Stimulated activated CD8-positive, alpha-beta memory T cell treated with anti-CD3 and anti-CD28 coated beads, Interleukin-2, amount 100 ng/mL, for 1 hour (primary cell): ENCODE data around the gene ZBTB44.
"Not testable (repeated sequence)": the region's sequence is repeated elsewhere in the genome, so short reads cannot be mapped to it uniquely, and the experiment has no call there.

ENCODE experiments used
- DNase-seq, 2 donors: peaks; one replicate each; pipeline ENCODE4 v3.0.0-alpha.2; 2020; ENCODE audit warnings: low read depth in 2 of 2

The ZBTB44 gene

DNA sequence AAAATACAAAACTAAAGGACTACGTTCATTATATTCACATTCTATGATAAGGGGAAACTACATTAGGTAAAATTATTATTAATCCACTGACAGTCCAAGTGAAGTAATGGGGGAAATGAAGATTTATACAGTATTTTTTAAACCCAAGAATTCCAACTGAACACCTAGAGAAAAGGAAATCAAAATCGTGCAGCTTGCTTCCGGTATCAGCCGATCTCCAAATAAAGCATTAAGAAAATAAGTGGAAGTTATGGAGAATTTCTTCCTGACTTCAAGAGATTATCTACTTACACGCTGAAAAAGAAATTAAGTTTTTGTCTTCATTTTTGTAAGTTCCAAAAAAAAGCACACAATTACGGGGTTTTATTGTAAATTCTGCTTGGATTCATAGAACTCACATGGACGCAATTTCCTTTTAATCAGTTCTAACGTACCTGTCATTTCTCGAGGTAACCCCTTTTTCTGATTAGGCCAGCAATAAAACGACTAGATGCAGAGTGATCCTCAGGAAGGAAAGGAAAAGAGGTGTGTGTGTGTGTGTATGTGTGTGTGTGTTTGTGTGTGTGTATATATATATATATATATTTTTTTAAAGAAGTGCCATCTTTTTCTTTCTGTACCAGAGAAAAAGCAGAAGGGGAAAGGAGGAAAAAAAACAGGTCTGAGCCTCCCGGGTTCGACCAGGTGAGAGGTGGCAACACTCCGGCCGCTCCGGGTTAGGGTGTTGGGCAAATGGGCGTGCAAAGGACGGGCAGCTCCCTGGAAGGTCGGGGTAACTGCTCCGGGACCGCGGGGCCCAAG, 1.1 kb downstream of the ZBTB44 start:
- DNase-seq = no peak

DNA sequence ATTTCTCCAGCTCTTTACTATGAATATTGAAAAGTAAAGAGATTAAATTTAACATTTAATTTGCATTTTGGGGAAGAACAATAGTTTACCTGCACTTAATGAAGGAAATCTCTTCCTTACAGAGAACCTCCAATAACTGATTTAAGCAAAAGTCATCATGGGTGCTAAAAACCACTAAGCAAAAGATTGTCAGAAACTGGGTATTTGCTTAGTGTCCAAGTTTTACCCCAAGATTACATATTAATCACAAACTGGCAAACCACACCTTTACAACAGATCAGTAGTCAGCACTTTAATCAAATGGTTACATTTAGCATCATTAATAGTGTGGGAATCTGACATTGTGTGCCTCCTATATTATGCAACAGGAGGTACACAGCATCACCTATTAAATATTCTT, 2.7 kb downstream of the ZBTB44 start:
- DNase-seq = no peak

DNA sequence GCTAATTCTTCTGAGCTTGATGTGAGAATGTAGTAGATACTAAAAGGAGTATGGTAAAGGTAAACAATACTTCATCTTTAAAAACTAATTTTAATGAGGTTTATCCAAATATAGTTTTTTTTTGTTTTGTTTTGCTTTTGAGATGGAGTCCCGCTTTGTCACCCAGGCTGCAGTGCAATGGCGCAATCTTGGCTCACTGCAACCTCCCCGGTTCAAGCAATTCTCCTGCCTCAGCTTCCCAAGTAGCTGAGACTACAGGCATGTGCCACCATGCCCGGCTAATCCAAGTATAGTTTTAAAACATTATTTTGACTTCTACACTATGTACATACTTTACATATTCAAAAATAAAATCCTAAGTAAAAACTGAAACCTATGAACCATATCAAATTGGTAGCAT, 4.1 kb downstream of the ZBTB44 start:
- no peak for DNase-seq

DNA sequence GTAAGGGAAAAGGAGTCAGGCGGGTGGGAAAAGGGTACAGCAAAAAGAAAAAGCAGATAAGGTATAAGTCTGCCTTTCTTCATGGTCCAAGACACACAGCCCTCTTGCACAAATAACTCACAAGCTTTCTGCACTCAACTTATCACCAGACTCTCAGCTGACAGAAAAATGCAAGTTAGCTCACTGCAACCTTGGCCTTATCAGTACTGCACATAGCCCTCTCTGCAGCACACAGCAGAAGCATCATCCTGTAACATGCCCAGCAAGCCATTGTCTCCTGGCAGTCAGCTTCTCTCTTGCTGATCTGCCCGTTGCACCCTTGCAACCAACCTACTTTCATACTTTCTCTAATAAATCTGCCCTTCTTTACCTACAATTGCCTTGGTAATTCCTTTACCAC, 5.8 kb downstream of the ZBTB44 start:
- DNase-seq = no peak

DNA sequence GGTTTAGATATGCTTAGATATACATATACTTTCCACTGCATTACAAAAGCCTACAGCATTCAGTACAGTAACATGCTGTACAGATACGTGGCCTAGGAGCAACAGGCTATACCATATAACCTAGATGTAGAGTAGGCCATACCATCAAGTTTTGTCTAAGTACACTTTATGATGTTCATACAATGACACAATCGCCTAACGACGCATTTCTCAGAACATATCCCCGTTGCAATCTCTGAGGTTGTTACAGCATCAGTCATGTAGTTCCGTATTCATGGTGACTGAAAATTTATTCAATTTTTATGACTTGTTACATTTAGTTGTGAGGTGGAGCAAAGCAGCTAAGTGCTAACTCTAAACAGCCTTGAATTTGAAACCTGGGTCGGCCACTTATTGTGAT, 6.7 kb downstream of the ZBTB44 start:
- no peak for DNase-seq

DNA sequence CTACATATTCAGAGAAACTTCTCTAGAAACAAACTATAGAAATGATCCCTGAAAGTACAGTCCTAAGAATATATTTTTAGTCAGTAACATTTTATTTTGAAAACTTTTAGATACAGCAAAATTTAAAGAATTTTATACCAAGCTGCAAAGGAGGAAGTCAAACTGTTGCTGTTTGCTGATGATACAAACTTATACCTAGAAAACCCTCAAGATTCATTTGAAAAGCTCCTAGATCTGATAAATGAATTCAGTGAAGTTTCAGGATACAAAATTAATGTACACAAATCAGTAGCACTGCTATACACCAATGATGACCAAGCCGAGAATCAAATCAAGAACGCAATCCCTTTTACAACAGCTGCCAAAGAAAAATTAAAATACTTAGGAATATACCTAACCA, 10.1 kb downstream of the ZBTB44 start:
- no peak for DNase-seq

DNA sequence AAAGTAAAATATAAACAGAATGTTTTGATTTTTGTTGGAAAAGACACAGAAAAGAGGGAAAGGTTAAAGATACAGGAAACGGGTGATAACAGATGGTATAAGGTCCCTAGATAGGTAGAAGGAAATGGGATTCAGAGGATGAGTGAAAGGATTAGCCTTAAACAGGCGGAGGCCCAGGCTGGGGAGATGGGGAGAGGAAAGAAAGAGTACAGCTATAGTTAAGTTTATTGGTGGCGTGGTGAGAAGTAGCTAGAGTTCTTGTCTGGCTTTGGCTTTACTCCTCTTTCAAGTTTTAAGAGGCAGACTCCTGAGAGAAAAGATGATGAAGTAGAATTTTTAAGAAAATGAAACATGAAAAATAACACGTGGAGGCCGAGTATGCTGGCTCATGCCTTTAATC, 13.7 kb downstream of the ZBTB44 start:
- no peak for DNase-seq

DNA sequence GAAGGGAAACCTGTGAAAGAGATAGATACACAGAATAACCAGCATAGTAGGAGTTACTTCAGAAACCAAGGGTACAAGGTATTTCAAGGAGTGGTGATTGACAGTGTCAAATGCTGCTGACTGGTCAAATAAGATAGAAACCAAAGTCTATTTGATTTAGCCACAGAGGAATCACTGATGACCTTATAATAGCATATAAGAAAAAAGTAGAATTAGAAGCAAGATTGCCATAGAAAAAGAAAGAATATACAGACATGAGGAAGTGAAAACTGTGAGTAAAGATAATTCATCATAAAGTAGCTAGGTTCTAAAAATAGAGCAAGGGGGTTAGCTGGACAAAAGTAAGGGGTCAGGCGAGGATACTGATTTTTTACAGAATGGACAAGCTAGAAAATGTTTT, 14.2 kb downstream of the ZBTB44 start:
- no peak for DNase-seq

DNA sequence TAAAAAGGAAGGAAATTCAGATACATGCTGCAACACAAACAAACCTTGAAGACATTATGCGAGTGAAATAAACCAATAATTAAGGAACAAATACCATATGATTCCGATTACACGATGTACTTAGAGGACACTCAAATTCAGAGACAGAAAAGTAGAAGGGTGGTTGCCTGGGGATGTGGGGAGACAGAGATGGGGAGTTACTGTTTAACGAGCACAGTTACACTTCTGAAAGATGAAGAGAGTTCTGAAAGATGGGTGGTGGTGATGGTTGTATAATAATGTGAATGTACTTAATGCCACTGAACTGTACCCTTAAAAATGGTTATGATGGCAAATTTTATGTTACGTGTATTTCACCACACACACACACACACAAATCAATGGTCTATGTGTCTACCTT, 14.7 kb downstream of the ZBTB44 start:
- no peak for DNase-seq

DNA sequence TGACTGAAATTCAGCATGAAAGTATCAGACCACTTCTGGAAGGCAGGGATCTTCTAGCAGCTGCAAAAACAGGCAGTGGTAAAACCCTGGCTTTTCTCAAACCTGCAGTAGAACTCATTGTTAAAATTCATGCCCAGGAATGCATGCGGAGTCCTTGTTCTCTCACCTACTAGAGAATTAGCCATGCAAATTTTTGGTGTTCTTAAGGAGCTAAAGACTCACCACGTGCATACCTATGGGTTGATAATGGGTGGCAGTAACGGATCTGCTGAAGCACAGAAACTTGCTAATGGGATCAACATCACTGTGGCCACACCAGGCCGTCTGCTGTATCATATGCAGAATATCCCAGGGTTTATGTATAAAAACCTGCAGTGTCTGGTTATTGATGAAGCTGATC, 19.1 kb downstream of the ZBTB44 start:
- DNase-seq = no peak

DNA sequence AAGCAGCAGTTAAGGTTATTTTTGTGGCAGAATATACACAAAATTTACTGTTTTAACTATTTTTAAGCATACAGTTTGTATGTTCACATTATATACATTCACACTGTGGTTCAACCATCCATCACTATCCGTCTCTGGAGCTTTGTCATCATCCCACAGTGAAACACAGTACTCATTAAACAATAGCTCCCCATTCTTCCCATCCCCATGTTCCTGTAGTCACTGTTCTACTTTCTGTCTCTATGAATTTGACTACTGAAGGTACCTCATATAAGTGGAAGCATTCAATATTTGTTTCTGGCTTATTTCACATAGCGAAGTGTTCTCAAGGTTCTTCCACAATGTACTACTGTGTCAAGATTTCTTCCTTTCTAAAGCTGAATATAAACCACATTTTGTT, 32.6 kb downstream of the ZBTB44 start:
- DNase-seq = no peak

DNA sequence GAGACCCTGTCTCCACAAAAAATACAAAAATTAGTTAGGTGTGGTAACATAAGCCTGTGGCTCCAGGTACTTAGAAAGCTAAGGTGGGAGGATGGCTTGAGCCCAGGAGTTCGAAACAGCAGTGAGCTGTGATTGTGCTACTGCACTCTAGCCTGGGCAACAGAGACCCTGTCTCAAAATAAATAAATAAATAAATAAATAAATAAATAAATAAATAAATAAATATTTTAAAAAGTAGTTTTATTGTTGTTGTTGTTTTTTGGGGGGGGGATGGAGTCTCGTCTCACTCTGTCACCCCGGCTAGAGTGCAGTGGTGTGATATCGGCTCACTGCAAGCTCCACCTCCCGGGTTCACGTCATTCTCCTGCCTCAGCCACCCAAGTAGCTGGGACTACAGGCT, 33.4 kb downstream of the ZBTB44 start:
- DNase-seq = not testable (repeated sequence)

DNA sequence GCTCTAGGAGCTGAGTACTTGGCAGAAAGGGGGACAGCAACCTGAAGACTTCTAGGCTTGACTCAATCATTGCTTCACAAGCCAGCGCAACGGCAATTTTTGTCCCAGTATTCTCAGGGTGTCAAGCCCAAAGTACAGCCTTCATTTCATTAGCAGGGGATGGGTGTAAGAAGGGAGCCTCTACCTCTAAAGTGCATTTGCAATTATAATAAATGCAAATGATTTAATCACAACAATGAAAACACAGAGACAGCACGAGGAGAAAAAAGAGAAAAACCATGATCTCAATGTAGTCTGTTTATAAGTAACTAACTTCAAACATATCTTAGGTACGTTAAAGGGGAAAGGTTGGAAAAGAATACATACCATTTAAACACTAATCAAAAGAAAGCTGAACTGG, 34.7 kb downstream of the ZBTB44 start:
- DNase-seq = no peak

DNA sequence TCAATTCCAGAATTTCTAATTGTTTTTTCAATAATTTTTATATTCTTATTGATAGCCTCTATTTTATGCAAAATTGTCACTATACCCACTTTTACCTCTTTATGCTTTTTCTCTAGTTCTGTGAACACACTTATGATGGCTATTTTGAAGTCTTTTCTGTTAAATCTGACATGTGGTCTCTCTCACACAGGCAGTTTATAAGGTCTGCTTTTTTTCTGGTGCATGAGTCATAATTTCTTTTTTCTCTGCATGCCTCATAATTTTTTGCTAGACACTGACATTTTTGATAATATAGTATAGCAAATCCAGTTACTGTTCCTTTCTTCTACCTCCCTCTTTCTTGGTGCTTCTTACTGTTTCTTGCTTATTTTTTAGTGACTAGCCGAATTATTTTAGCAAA, 36.0 kb downstream of the ZBTB44 start:
- no peak for DNase-seq

DNA sequence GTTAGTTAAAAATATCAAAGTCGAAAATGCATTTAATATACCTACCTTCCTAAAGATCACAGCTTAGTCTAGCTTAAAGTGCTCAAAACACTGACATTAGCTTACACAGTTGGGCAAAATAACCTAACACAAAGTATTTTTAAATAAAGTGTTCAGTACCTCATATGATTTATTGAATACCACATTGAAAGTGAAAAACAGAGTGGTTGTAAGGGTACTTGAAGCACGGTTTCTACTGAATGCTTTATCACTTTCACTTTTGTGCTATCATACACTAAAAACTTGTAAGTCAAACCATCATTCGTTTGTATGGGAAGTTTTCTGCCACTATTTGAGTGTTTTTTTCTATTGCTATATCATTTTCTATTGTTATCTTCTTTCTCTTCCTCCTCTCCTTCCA, 36.6 kb downstream of the ZBTB44 start:
- DNase-seq = no peak

DNA sequence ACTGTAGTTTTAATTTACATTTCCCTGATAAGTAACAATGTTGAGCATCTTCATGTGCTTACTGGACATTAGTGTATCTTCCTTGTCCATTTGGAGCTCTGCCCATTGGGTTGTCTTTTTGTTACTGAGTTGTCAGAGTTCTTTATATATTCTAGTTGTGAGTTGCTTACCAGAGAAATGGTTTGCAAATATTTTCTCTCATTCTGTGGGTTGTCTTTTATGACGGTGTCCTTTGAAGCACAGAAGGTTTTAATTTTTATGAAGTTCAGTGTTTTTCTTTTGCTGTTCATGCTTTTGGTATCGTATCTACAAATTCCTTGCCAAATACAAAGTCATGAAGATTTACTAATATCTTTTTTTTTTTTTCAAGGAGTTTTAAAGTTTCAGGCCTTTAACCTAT, 42.4 kb downstream of the ZBTB44 start:
- no peak for DNase-seq

DNA sequence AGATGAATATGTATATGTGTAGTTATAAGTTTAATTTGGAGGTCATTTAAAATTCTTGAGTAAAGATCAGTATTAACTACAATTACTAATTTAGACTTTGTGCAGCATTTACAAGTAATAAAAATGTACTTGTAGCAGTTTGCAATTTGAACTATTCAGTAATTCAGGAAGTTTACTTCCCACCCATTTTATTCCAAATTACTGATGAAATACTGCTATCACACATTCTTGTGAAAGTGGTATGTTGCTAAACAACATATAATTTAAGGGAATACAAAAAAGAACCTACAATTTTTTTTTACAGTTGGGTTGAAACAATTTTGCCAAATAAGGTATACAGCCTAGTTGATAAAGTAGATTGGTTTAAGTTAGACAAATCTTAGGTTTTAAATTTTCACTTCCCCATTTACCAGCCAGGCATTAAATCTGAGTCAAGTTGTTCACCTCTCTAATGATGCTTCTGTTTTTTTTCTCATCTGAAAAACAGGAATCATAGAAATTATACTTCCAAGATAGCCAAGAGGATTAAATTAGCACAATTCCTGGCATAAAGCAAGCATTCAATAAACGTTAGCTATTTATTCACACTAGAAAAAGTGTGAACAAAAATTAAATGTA, 45.3 kb downstream of the ZBTB44 start:
- DNase-seq = no peak

DNA sequence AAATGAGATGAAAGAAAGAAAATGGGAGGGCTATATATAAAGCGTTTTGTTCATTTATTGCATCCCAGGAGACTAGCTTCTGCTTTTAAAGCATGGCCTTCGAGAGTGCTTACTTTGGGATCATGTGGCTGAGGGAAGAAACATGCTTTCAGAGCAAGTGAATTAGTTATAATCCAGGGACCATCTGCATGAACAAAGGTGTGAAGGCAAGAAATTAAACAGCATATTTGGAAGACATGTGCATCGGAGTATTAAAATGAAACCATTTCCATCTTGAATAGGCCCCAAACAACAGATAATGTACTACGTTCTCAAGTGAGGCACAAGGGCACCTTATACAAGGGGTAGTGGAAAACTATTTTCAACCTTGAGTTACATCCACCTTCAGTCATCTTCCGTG, 51.4 kb downstream of the ZBTB44 start:
- DNase-seq = no peak

DNA sequence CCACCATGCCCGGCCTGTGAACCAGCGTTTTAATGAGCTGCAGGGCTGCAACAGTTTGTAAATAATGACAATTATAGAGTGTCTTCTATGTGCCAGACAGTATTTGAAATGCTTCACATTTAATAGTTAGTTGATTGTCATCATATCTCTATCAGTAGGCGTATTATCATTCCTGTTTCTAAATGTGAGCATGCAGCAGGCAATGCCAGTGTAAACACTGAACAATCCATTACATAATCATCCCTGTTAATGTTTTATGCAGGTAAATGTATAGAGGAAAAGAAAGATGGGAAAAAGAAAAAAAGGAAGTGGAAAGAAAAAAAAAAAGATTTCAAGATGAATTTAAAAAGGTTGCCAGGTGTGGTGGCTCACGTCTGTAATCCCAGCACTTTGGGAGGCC, 52.3 kb downstream of the ZBTB44 start:
- no peak for DNase-seq

DNA sequence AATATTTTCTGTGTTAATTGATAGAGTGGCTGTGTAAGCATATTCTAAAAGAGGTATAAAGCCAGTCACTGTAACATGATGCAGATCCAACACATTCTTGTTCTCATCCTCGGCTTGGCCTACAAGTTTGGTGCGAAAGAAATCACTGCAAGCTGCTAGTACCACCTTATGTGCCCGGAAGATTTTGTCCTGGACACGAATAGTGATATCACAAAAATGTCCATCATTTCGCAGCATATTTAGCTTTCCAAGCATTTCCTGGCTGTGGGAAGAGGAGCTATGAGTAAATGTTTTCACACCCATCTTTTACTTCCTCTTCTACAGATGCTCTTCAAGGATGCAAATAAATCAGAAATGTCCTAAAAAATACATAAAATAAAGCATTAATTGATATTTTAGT, 53.1 kb downstream of the ZBTB44 start:
- no peak for DNase-seq

DNA sequence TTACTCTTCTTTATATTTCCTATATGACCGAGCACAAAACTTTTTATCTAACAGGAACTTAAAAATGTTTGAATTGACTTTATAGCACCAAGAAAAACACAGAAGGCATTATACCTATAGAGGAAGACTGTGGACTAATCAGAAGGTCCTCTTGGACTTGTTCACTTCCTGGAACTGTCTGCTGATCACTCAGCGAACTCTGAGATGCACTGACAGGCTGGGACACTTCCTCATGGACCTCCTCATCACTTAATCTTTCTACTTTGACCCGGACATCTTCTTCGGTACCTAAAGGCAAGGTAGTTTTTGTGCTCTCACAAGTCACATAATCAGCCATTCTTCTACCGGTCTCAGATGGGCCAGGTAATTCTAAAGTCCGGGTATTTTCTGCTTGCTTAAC, 54.0 kb downstream of the ZBTB44 start:
- DNase-seq = no peak

DNA sequence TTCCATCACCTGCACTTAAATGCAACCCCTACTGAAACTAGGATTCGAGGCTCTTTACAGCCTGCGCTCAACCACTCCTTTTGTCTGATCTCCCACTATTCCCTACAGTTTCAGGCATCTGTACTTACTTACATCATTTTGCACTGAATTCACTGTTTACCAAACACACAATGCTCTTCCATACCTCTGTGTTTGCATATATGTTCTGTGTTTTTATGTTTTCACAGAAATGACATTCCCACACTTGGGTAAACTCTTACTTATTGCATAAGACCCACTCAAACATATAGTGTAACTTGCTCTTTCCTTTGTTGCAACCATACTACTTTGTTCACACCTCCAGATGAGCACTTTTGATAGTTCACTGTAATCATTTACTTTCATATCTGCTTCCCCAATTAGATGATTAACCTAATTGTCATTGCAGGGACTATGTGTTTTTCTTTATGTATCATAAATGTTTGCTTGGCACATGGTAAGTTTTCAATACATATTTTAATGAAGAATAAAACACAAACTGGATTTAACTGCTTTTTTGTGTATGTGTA, 54.6 kb downstream of the ZBTB44 start:
- DNase-seq = no peak

DNA sequence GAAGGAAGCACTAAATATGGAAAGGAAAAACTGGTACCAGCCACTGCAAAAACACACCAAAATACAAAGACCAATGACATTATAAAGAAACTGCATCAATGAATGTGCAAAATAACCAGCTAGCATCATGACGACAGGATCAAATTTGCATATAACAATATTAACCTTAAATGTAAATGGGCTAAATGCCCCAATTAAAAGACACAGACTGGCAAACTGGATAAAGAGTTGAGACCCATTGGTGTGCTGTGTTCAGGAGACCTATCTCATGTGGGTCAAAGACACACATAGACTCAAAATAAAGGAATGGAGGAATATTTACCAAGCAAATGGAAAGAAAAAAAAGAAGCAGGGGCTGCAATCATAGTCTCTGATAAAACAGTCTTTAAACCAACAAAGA, 63.0 kb downstream of the ZBTB44 start:
- DNase-seq = not testable (repeated sequence)

DNA sequence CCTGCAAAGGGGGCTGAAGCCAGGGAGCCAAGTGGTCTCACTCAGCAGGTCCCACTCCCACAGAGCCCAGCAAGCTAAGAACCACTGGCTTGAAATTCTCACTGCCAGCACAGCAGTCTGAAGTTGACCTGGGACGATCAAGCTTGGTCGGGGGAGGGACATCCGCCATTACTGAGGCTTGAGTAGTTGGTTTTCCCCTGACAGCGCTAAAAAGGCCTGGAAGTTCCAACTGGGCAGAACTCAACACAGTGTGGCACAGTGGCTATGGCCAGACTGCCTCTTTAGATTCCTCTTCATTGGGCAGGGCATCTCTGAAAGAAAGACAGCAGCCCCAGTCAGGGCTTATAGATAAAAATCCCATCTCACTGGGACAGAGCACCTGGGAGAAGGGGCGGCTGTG, 64.8 kb downstream of the ZBTB44 start:
- not testable (repeated sequence) for DNase-seq
